Fibroblast of villous mesenchyme (primary cell): ENCODE measurements around the gene RPL10A. TPM values are rescaled to one million over a fixed set of nuclear protein-coding genes. Genes with fewer than 3 reads are reported as not detected.
A peak's percentile ranks its signal among the peaks of the same experiment; 100 is the strongest.
"Not testable (repeated sequence)": the region's sequence is repeated elsewhere in the genome, so short reads cannot be mapped to it uniquely, and the experiment has no call there.

Source experiments
- DNase-seq: peaks from one replicate; pipeline ENCODE4 v3.0.0-alpha.2; 2010; ENCODE audit warnings: low read depth
- H3K4me3 ChIP-seq: 2 replicates; pipeline ENCODE4 v1.5.1; 2011; ENCODE audit warnings: low read depth, mild to moderate bottlenecking, low read length
- CTCF ChIP-seq: IDR thresholded peaks from 2 replicates; pipeline ENCODE4 v1.5.1; 2012; ENCODE audit warnings: low read depth, mild to moderate bottlenecking, low read length; ENCODE audit not compliant: insufficient read depth
- total RNA-seq: library from RNA; depleted of rRNA; stranded (reverse); fragments of >200 nt; gene quantifications from 2 replicates; pipeline ENCODE4 v1.2.3, GENCODE V29; 2012

The RPL10A gene
- total RNA-seq, 1 donor, result 1,513 TPM

GRCh38 chr6:35427851-35428321 lies 40.3 kb upstream of the RPL10A start:
- H3K4me3 ChIP-seq, result no peak overlapping the region
- no peak for TF ChIP-seq CTCF
- peak; percentile 50 for DNase-seq

- H3K4me3 ChIP-seq, result no peak overlapping the region
- no peak for DNase-seq
- TF ChIP-seq CTCF, result no peak
Observed at GRCh38 chr6:35428421-35429149, 39.6 kb upstream of the RPL10A start.

GRCh38 chr6:35429463-35429862 lies 38.7 kb upstream of the RPL10A start:
- DNase-seq, result no peak
- no peak for TF ChIP-seq CTCF
- H3K4me3 ChIP-seq, result no peak overlapping the region

GRCh38 chr6:35432291-35432690 lies 35.9 kb upstream of the RPL10A start:
- no peak for TF ChIP-seq CTCF
- DNase-seq, result no peak
- no peak overlapping the region for H3K4me3 ChIP-seq

- not testable (repeated sequence) for DNase-seq, H3K4me3 ChIP-seq
Observed at GRCh38 chr6:35432702-35433101, 35.5 kb upstream of the RPL10A start.

- no peak for TF ChIP-seq CTCF
Observed at GRCh38 chr6:35435074-35435837, 32.9 kb upstream of the RPL10A start.

GRCh38 chr6:35436071-35436857 lies 31.9 kb upstream of the RPL10A start:
- no peak for DNase-seq
- H3K4me3 ChIP-seq, result no peak overlapping the region
- no peak for TF ChIP-seq CTCF

More at GRCh38 chr6:35435074-35435837, 32.9 kb upstream of the RPL10A start:
- DNase-seq, result no peak
- H3K4me3 ChIP-seq, result no peak overlapping the region

GRCh38 chr6:35438378-35439065 lies 29.7 kb upstream of the RPL10A start:
- H3K4me3 ChIP-seq, DNase-seq: not testable (repeated sequence)
